GM21423 (cell line): ENCODE measurements around the gene FAM43B.
A peak's percentile ranks its signal among the peaks of the same experiment; 100 is the strongest.
"Not testable (repeated sequence)": the region's sequence is repeated elsewhere in the genome, so short reads cannot be mapped to it uniquely, and the experiment has no call there.

Experiments used
- ATAC-seq: cut with Tn5 transposase; IDR thresholded peaks from one replicate; pipeline ENCODE4 v1.9.1; 2021; ENCODE audit warnings: mild to moderate bottlenecking, moderate library complexity; ENCODE audit not compliant: unreplicated experiment

The FAM43B gene, protein sequence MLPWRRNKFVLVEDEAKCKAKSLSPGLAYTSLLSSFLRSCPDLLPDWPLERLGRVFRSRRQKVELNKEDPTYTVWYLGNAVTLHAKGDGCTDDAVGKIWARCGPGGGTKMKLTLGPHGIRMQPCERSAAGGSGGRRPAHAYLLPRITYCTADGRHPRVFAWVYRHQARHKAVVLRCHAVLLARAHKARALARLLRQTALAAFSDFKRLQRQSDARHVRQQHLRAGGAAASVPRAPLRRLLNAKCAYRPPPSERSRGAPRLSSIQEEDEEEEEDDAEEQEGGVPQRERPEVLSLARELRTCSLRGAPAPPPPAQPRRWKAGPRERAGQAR

DNA sequence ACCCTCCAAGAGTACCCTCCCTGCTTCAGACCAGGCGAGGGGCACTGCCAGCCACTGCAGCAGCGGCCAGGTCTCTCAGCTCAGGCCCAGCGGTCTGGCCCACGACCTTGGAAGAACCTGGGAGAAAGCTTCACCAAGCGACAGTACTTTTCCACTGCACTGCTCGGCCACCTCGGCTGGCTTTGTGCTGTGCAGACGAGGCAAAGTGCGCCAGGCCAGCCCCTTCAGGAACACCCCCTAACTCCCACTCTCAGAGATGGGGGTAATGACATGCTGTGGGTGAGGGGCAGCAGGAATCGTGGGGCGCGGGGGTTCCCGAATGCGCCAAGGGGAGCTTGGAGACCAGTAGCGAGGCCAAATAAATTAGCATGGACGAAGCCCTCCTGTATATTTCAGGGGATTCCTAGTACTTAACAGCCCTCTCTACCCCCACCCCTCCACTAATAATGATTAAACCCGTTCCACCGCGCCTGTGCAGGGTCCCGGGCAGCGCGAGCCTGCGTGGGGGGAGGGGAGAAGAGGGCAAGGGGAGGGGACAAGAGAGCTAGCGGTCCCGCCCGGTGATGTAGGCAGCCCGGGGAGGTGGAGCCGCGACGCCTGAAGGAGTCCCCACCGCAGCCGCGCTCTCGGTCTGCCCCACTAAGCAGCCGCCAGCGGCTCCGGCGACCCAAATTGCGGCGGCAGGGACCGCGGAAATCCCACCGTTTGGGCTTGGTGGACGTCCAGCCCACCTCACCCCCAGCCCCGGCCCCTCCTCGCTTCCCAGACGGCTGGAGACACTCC is at the start of gene FAM43B:
FAM43B (plus strand) TSS at position 629 of the 783 bp plus-strand sequence. CDS start 401 bp downstream, outside the sequence.
- no peak for ATAC-seq

DNA sequence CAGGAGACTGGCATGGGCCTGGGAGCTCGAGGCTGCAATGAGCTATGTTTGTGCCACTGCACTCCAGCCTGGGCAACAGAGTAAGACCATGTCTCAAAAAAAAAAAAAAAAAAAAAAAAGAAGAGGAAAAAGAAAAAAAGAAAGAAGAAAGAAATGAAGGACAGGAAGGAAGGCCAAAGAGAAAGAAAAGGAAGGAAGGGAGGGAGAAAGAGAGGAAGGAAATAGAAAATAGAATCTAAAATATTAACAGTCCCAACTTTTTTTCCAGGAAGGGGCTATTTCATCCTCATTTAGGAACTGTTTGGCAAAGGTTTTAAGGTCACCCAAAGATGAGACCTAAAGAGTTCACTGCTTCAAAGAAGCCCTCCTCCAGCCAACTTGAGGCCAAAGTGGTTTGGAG is 46.9 kb upstream of the FAM43B start:
- ATAC-seq: no peak

DNA sequence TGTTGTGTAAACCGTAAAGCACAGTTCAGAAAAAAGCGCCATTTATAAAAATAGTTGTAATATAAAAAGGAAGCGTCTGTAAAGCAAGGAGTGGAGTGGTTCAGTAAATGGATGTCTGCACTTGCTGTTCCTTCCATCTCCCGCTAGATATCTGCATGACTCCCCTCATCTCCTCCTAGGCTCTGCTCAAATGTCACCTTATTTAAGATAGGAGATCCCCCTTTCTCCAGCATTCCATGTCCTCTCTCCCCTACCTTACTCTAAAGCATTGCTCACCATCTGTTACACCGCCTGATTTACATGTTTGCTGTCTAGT is 45.2 kb upstream of the FAM43B start:
- ATAC-seq: peak; percentile 16

DNA sequence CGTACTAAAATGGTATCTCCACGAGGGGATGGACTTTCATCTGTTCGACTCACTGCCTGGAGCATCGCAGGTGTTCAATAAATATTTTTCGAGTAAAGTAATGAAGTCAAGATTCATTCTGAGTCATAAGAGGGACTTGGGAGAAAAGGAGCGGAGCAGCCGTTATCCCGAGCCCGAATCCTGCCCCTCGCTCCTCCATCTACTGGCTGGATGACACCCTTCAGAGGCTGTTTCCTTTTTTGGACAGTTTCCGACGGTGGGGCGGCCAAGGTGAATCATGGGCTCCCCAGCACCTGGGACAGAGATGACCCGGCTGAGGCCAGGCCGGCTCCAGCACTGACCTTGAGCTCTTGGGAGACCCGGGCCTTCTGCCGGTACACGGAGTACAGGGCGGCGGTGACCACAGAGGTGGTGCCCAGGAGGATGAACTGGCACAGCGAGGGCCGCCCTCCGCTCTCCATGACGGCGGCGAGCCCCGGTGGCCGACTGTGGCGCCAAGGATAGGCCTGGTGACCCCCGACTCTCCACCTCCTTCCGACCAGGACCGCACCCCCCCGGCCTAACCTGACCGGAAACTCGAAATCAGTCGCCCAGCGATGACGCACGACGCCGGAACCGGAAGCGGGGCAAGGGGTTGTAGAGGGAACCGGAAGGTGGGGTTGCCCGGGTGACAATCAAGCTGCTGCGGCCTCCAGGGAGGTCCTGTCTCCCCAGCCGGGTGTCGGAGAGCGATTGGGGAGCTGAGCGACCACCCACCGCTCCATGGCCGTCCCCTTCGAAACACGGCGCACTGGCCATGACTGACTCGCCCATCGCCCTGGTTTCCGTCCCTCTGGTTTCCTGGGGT is 44.6 kb upstream of the FAM43B start, which contains the start of gene MUL1:
MUL1 (minus strand) TSS at position 588 of the 847 bp plus-strand sequence; CDS start at position 461, 127 bp downstream.
- ATAC-seq: peak; percentile 85

DNA sequence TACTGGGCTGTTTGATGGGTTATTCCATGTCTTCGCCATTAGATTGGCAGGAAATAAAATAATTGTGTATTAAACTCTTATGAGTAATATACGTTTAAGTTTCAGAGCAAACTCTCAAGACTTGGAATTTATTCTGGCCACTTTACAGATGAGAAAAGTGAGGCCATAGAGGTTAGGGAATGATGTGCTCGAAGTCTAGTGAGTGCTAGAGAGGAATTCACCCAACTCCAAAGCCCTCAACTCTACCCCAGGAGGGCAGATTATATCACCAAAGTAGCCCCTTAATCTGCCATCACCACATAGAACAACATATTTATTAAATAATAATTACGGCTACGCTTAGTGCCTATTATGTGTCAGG is 44.0 kb upstream of the FAM43B start:
- ATAC-seq: no peak

DNA sequence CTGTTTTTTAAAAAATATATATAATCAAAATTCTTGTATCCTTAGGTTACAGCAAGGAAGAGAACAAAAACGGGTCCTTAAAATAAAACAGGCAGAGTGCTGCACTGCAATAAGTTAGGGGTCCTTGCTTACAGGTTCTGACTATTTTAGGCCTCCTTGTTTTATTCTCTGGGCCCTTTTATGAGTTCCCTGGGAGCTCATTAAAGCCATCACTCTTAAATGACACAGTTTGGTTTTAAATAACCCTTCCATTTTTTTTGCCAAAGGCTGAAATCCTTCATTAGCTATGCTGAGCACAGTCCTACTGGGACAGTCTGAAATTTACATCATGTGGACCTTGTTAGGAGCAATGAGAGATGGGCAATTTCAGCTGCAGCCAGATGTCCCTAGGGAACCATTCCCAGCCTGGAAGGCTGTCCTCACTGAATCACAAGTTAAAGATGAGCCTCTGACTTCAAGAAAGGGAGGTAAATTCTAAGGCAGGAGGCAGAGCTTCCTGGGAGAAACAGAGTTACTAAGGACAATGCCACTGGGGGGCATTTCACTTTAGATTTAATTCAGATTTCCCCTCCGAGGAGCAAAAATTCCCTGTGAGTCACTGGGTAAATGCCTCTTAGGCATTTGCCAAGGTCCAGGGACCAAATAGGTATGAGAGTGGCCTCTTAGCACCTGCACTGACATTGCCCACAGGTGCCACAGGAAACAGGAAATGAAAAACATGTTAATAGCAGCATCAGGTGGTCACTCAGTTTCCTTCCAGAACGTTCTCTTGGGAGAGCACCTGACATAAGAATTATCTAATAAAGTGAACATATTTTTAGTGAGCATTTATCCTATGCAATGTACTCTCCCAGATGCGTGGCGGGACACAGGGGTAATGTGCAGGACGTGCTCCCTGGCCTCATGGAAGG is 40.6 kb upstream of the FAM43B start:
- no peak for ATAC-seq

DNA sequence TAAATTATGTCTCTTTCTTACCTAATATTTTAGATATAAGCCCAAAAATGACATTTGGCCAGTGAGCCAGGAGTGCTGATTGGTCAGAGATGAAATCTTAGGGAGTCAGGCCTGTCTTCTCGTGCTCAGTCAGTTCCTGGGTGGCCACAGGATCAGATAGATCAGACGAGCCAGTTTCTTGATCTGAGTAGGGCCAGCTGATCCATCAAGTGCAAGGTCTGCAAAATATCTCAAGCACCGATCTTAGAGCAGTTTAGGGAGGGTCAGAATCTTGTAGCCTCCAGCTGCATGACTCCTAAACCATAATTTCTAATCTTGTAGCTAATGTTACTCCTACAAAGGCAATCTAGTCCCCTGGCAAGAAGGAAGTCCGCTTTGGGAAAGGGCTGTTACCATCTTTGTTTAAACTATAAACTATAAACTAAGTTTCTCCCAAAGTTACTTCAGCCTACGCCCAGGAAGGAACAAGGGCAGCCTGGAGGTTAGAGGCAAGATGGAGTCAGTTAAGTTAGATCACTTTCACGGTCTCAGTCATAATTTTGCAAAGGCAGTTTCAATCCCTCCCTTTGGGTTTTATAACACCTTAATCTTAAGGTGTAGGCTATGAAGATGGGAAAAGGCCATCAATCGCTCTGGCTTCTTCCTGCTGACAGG is 32.6 kb upstream of the FAM43B start:
- not testable (repeated sequence) for ATAC-seq

DNA sequence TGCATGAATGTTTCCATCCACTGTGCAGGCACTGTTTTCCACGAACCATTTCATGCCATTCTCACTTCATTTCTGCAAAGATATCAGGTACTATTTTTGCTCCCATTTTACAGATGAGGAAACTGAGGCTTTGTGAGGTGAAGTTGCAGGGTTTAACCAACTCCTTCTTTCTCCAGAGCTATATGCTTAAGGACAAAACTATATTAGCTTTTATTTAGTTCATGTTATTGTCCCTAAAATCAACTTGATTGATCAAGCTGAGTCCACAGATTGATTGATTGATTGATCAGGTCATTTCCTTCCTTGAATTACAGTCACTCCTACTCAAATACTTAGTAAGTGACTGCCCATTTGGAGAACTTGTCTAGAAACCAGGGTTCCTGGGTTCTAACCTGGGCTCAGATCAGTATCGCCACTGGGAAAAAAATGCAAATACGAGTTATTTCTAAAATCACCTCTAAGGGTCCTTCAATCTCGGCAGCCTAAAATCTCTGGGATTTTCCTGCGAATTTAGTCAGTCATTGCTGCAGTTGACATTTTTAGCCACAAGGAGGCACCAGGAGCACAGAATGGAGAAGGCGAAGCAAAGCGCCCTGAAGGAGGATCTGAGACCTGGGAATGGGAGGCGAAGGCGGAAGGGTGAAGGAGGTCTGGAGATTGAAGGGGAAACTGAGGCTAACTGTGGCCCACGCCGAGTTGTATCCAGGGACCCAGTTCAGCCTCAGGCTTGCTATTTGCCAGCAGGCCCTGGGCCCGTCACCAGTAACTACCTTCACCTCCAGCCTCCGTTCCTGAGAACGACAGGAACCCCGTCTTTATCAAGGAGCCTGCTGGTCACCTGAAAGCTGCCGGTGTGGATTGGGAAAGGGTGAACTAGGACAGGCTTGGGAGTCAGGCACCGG is 30.2 kb upstream of the FAM43B start:
- no peak for ATAC-seq

DNA sequence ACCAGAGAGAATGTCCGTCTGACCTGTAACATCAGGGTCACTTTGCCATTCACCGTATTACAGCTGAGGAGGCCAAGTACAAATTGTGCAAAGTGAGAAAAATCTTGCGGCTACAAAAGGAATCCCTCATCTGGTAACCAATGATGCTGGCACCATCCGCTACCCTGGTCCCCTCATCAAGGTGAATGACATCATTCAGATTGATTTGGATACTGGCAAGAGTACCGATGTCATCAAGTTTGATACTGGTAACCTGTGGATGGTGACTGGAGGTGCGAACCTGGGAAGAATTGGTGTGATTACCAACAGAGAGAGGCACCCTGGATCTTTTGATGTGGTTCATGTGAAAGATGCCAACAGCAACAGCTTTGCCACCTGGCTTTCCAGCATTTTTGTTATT is 26.1 kb upstream of the FAM43B start:
- ATAC-seq: no peak

DNA sequence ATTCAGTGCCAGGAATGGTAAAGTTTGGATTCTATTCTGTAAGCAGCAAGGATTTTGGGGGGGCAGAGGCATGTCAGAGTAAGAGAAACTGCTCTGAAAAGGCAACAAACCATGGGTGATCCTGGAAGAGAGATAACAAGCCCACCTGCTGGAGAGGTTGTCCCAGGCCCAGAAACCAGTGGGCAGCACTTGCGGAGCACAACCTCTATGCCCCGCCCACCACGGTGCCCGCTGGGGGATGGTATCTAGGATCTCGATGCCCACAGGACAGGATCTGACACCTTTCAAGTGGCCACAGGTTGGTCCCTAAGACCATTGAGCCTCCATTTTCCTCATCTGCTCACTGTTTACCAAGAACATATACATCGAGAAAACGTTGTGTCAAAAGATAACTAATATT is 24.2 kb upstream of the FAM43B start:
- ATAC-seq: no peak

DNA sequence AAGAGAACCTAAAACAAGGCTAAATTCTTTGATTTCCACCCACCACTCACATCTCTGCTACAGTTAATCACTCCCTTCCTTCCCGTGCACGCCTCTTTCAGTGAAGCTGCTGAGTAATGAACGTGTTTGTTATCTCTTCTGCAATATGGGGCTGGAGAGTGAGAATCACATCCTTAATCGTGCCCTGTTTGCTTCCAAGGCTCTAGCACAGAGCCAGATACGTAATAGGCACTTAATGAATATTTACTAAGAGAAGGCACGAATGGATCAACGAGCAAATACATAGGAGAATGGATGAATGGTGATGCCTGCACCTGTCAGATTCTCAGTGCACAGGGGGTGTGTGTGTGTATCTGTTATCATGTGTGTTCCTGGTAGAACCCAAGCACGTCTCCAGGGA is 22.1 kb upstream of the FAM43B start:
- ATAC-seq: no peak

DNA sequence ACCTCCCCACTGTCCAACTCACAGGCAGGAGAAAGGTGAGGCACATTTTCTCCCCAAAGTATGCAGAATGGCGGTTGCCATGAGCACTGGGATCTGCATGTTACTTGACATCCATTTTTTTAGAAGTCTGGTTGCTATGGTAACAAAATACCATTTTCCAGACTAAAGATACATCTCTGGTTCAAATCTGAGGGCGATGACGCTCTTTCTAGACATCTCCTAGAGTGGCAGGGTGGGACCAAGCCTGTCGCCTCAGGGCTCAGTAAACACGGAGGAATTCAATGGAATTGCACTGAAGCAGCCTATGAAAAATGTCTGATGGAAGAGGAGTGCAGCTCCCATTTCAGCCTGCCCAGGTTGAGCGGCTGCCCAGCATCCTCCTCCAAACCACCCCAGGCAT is 21.5 kb upstream of the FAM43B start:
- no peak for ATAC-seq

DNA sequence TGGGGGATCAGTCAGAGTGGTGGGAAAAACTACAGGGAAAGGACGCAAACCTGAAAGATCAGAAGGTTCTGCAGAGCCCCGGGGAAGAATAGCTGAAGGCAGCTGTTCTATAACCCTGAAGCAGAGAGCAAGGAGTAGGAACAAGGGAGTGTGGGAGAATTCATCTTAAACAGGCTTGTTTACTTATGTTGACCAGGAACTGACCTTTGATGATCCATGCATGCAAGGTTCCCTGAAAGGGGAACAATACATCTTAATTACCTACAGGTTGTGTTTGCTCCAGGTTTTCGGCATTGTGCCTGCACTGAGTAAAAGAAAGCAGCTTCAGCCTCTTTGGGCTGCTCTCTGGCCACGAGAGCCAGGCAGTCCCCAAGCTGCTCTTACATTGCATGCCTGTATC is 18.7 kb upstream of the FAM43B start:
- ATAC-seq: no peak

DNA sequence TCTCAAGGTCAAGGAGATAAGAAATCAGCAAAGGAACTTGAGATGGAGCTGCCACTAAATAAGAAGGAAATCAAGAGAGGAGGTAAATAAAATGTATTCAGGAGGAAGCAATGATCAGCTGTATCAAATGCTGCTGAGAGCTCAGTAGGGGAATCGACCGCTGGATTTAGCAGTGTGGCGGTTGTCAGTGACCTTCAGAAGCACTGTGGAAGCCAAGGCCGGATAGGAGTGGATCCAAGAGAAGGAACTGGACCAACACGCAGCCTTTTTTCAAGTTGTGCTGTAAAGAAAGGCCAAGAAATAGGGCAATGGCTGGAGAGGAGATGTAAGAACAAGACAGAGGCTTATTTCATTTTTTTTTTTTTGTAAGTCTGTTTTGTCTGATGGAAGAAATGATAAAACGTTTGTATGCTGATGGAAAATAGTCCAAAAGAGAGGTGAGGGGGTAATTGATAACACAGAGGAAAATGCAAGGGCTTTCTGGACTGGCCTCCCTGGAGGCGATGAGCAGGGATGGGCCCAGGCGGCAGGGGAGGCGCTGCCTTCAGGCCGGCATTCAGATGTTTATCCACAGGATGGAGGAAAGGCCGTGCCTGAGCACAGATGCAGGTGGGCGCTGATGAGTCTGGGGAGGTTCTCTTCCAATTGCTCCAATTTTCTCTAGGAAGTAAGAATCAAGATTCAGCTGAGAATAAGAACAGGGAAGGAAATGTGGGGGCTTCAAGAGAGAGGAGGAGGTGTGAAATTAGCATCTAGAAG is 17.5 kb upstream of the FAM43B start:
- no peak for ATAC-seq

DNA sequence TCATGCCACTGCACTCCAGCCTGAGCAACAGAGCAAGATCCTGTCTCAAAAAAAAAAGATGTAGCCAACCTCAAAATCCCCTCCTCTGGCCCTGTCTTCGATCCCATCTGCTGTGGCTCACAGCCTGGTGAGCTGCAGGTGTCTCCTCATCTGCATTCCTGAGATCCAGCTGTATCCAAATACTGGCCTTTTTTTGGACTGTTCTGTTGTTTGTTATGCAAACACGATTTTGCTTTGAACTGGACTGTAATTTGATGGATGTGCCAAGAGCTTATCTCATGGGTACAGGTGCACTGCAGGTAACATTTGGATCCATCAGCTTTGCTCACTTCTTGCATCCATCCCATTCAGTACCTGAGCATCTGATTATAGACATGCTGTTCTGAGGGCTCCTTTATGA is 14.1 kb upstream of the FAM43B start:
- no peak for ATAC-seq

DNA sequence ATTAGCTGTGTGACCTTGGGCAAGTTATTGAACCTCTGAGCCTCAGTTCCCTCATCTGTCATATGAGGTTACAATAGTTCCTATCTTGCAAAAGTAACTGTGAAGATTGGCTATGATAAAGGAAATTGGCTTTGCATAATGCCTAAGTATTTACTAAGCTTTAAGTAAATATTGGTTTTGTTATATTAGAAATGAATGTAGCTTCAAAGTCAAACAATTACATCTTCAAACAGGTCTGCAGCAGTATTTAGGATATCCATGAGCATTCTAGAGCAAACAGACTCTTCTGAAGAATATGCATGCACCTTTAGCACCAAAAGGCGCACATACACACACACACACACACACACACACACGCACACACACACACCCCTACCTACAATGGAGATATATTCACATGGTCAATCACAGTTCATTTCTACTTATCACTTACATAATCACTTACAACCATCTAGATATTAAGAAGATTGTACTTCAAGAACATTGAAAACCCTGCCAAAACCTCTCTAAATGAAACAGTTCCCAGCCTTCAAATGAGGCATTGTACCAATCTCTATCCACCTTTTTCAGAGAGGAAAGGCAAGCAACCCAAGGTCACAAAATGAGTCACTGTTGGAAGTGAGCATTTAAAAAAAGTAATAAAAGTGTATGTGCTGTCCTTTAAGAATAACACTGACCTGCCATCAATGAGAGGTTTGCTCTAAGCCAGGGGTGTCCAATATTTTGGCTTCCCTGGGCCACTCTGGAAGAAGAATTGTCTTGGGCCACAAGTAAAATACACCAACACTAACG is 13.4 kb upstream of the FAM43B start:
- ATAC-seq: no peak

DNA sequence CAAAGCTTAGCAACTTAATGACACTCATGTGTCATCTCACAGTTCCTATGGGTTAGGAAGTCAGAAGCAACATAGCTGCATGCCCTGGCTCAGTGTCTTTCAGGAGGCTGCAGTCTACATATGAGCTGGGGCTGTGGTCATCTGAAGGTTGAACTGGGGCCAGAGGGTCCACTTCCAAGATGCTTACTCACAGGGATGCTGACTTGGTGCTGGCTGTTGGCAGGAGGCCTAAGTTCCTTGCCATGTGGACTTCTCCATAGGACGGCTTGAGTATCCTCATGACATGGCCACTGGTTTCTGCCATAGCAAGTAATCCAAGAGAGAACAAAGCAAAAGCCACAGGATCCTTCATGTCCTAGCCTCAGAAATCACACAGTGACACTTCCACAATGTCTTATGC is 12.1 kb upstream of the FAM43B start:
- no peak for ATAC-seq
